ENCODE results near the gene TEN1.

TEN1 gene

GRCh38 chr17:75976175-75976848, 2.7 kb upstream of the TEN1 start:
- DNase-seq (ENCODE audit: low read depth in 2 of 2, low spot score in 1 of 2): no peak

GRCh38 chr17:75979705-75980187, 706 bp downstream of the TEN1 start:
- DNase-seq (ENCODE audit: low read depth in 2 of 2, low spot score in 1 of 2): no peak

- no peak for DNase-seq (ENCODE audit: low read depth in 2 of 2, low spot score in 1 of 2)
Measured at GRCh38 chr17:75980188-75981018, 1.4 kb downstream of the TEN1 start.

GRCh38 chr17:75981019-75981615, 2.1 kb downstream of the TEN1 start:
- no peak for DNase-seq (ENCODE audit: low read depth in 2 of 2, low spot score in 1 of 2)

- DNase-seq (ENCODE audit: low read depth in 2 of 2, low spot score in 1 of 2): no peak
Measured at GRCh38 chr17:75983501-75984181, 4.6 kb downstream of the TEN1 start.

GRCh38 chr17:75985986-75986385, 6.9 kb downstream of the TEN1 start:
- DNase-seq (ENCODE audit: low read depth in 2 of 2, low spot score in 1 of 2): no peak

GRCh38 chr17:75987041-75987440, 8.0 kb downstream of the TEN1 start:
- DNase-seq (ENCODE audit: low read depth in 2 of 2, low spot score in 1 of 2): no peak

- no peak for DNase-seq (ENCODE audit: low read depth in 2 of 2, low spot score in 1 of 2)
Measured at GRCh38 chr17:75991396-75991795, 12.4 kb downstream of the TEN1 start.

- no peak for DNase-seq (ENCODE audit: low read depth in 2 of 2, low spot score in 1 of 2)
Measured at GRCh38 chr17:75994802-75995370, 15.8 kb downstream of the TEN1 start.

GRCh38 chr17:75995385-75995925, 16.4 kb downstream of the TEN1 start:
- DNase-seq (ENCODE audit: low read depth in 2 of 2, low spot score in 1 of 2): no peak

GRCh38 chr17:75996665-75997590, 17.9 kb downstream of the TEN1 start:
- DNase-seq (ENCODE audit: low read depth in 2 of 2, low spot score in 1 of 2): no peak

GRCh38 chr17:75998327-75998795, 19.3 kb downstream of the TEN1 start:
- DNase-seq (ENCODE audit: low read depth in 2 of 2, low spot score in 1 of 2): no peak

- DNase-seq (ENCODE audit: low read depth in 2 of 2, low spot score in 1 of 2): peak in 1 of 2 donors; percentile 24
Measured at GRCh38 chr17:76000016-76000754, 21.1 kb downstream of the TEN1 start.

GRCh38 chr17:76000755-76001521, 21.9 kb downstream of the TEN1 start, which contains the start of gene CDK3:
Gene CDK3 (plus strand): TSS chr17:76000855. CDS start chr17:76001426, 571 bp downstream.
- no peak for DNase-seq (ENCODE audit: low read depth in 2 of 2, low spot score in 1 of 2)

- no peak for DNase-seq (ENCODE audit: low read depth in 2 of 2, low spot score in 1 of 2)
Measured at GRCh38 chr17:76002100-76002499, 23.1 kb downstream of the TEN1 start.

- DNase-seq (ENCODE audit: low read depth in 2 of 2, low spot score in 1 of 2): no peak
Measured at GRCh38 chr17:76003915-76004314, 24.9 kb downstream of the TEN1 start.

GRCh38 chr17:76004750-76005262, 25.8 kb downstream of the TEN1 start:
- no peak for DNase-seq (ENCODE audit: low read depth in 2 of 2, low spot score in 1 of 2)
